Loucy (cell line): ENCODE results near the gene NAXD.

Experiments used
- CTCF ChIP-seq: fragments of 200-600 bp; sonication (generic); conservative IDR thresholded peaks from 2 replicates; pipeline ENCODE4 v1.5.1; 2014; ENCODE audit warnings: mild to moderate bottlenecking, antibody characterized with exemption, low read length
- EZH2phosphoT487 ChIP-seq: fragments of 200-600 bp; IDR thresholded peaks from 2 replicates; pipeline ENCODE4 v1.6.1; 2018; ENCODE audit warnings: antibody characterized with exemption, mild to moderate bottlenecking, moderate library complexity, borderline replicate concordance

- TF ChIP-seq CTCF (peak; percentile 77), EZH2phosphoT487 (no peak)
Observed at GRCh38 chr13:110593430-110594130, 21.8 kb upstream of the NAXD start.
